Fibroblast of lung (primary cell): ENCODE data around the gene SBF2. TPM values are rescaled to one million over a fixed set of nuclear protein-coding genes. Genes with fewer than 3 reads are reported as not detected.
A peak's percentile ranks its signal among the peaks of the same experiment; 100 is the strongest.

Experiments used
- DNase-seq, 2 donors: peaks; one replicate each; pipeline versions ENCODE4 v3.0.0 to v3.0.0-alpha.2; 2010; ENCODE audit warnings: low read depth in 2 of 2
- H2AFZ ChIP-seq: 2 replicates; pipeline ENCODE4 v1.5.1; 2012; ENCODE audit warnings: low read length, control low read depth, inconsistent platforms
- H3K27ac ChIP-seq: 2 replicates; pipeline ENCODE4 v1.5.1; 2011; ENCODE audit warnings: low read length, control low read depth; ENCODE audit not compliant: insufficient read depth
- H3K27me3 ChIP-seq: 2 replicates; pipeline ENCODE4 v1.5.1; 2011; ENCODE audit warnings: mild to moderate bottlenecking, low read length; ENCODE audit not compliant: control insufficient read depth, insufficient read depth
- H3K36me3 ChIP-seq: 2 replicates; pipeline ENCODE4 v1.5.1; 2011; ENCODE audit warnings: low read length; ENCODE audit not compliant: control insufficient read depth, insufficient read depth
- H3K4me1 ChIP-seq: 2 replicates; pipeline ENCODE4 v1.5.1; 2011; ENCODE audit warnings: low read length; ENCODE audit not compliant: control insufficient read depth, insufficient read depth; ENCODE audit errors: extremely low read depth
- H3K4me2 ChIP-seq: 2 replicates; pipeline ENCODE4 v1.5.1; 2011; ENCODE audit warnings: low read length, control low read depth; ENCODE audit not compliant: insufficient read depth; ENCODE audit errors: extremely low read depth
- H3K4me3 ChIP-seq, 4 experiments: fragments of 200-600 bp in 1 of 4; sonication (generic) in 1 of 4; replicated peaks in 1 of 4; 2 replicates each; pipeline ENCODE4 v1.5.1; 2011 to 2016; ENCODE audit warnings: low read length in 4 of 4, low read depth in 3 of 4, mild to moderate bottlenecking in 3 of 4, control low read depth in 2 of 4, inconsistent platforms in 1 of 4, mixed read lengths in 1 of 4; ENCODE audit not compliant: insufficient read depth in 1 of 4; ENCODE audit errors: control extremely low read depth in 1 of 4
- H3K79me2 ChIP-seq: 2 replicates; pipeline ENCODE4 v1.5.1; 2012; ENCODE audit warnings: mild to moderate bottlenecking, low read length, inconsistent platforms; ENCODE audit not compliant: control insufficient read depth, insufficient read depth
- H3K9ac ChIP-seq: 2 replicates; pipeline ENCODE4 v1.5.1; 2011; ENCODE audit warnings: mild to moderate bottlenecking, low read length, control low read depth; ENCODE audit not compliant: insufficient read depth
- H3K9me3 ChIP-seq: 2 replicates; pipeline ENCODE4 v1.5.1; 2012; ENCODE audit warnings: low read depth, low read length; ENCODE audit not compliant: control insufficient read depth, insufficient read depth
- H4K20me1 ChIP-seq: 2 replicates; pipeline ENCODE4 v1.5.1; 2011; ENCODE audit warnings: low read length; ENCODE audit not compliant: control insufficient read depth, insufficient read depth; ENCODE audit errors: extremely low read depth
- EZH2 ChIP-seq: IDR thresholded peaks from 2 replicates; pipeline ENCODE4 v1.5.1; 2012; ENCODE audit warnings: low read length, control low read depth, mild to moderate bottlenecking; ENCODE audit errors: missing control alignments
- polyA minus RNA-seq: library from RNA; depleted of rRNA, polyadenylated mRNA; stranded (reverse); fragments of >200 nt; gene quantifications from 2 replicates; pipeline ENCODE4 v1.2.3, GENCODE V29; 2011; ENCODE audit warnings: low replicate concordance
- polyA plus RNA-seq, 2 donors: library from polyadenylated mRNA; depleted of rRNA in 1 of 2; stranded (reverse) in 1 of 2; unstranded in 1 of 2; fragments of >200 nt; gene quantifications; 2 replicates each; pipeline ENCODE4 v1.2.1, GENCODE V29; 2011 to 2012; ENCODE audit warnings: missing spikeins in 1 of 2
- total RNA-seq: library from RNA; depleted of rRNA; stranded (reverse); fragments of >200 nt; gene quantifications from 2 replicates; pipeline ENCODE4 v1.2.1, GENCODE V29; 2014
- TF ChIP-seq, protein P1 (sequence below), 2 donors: IDR thresholded peaks in 1 of 2; conservative IDR thresholded peaks in 1 of 2; 1 replicate in 1 of 2; 2 replicates in 1 of 2; pipeline ENCODE4 v1.5.1; 2011 to 2012; ENCODE audit warnings: low read length in 2 of 2, control low read depth in 1 of 2, inconsistent platforms in 1 of 2, low read depth in 1 of 2, mild to moderate bottlenecking in 1 of 2

Gene SBF2
- total RNA-seq (67.3 and 95.9 TPM in 2 replicates), polyA plus RNA-seq (45.7 and 69.4 TPM in 2 replicates), polyA minus RNA-seq (40.0 and 60.2 TPM in 2 replicates)
- polyA plus RNA-seq (2012) = 21.6 and 37.0 TPM in 2 replicates

DNA sequence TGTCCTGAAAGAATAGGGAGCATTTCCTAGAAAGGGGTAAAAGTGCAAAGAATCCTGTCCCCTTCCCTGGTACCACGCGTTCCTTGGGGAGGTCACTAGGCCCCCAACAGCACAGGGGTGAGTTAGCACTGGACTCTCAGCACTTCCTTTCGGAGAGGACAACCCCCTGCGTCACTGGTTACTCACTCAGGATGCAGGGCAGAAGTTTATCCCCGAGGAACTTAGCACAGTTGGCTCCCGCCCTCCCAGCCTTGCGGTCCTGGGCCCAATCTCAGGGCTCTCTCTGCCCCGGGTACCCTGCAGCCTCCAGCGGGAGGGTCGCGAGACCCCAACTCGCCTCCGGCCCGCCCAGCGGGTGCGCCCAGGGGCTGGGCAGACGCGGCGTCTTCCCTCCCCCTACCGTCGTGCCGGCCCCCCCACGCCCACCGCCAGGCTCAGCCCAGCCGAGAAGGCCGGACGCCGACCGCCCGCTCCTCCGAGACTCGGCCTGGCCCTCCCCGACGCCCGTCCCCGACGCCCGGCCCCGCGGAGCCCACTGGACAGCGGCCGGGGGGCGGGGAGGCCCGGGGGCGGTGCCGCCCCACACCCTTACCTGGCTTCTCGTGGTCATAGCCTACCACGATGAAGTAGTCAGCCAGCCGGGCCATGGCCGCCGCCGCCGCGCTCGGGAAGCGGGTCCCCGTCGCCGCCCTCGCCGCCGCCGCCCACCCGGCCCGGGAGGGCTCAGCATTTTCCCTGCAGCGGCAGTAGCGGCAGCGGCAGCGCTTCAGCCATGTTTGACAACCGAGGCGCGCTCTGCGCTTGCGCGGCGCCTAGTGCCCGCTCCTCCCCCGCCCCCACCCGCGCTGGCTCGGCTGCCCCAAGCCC, at the start of gene SBF2:
SBF2 (minus strand) TSS at position 797 of the 867 bp plus-strand sequence; CDS start at position 647, 150 bp downstream.
- Histone ChIP-seq H3K36me3 (peaks cover 1% of the 10 kb centered on the region), H3K4me2 (peak within 1 kb of the TSS; percentile 92), H3K27me3 (no peaks in the 10 kb centered on the region), H3K4me1 (peaks cover 4% of the 10 kb centered on the region), H4K20me1 (no peaks in the 10 kb centered on the region), H3K9me3 (no peaks in the 10 kb centered on the region), H3K9ac (peak within 1 kb of the TSS; percentile 93), H2AFZ (peak within 1 kb of the TSS; percentile 38), H3K79me2 (peaks cover 50% of the 10 kb centered on the region), H3K4me3 (peak within 1 kb of the TSS; percentile 74 to 89 (median 80)), H3K27ac (peak within 1 kb of the TSS; percentile 92)
- no peak for TF ChIP-seq EZH2
- TF ChIP-seq, protein P1, sequence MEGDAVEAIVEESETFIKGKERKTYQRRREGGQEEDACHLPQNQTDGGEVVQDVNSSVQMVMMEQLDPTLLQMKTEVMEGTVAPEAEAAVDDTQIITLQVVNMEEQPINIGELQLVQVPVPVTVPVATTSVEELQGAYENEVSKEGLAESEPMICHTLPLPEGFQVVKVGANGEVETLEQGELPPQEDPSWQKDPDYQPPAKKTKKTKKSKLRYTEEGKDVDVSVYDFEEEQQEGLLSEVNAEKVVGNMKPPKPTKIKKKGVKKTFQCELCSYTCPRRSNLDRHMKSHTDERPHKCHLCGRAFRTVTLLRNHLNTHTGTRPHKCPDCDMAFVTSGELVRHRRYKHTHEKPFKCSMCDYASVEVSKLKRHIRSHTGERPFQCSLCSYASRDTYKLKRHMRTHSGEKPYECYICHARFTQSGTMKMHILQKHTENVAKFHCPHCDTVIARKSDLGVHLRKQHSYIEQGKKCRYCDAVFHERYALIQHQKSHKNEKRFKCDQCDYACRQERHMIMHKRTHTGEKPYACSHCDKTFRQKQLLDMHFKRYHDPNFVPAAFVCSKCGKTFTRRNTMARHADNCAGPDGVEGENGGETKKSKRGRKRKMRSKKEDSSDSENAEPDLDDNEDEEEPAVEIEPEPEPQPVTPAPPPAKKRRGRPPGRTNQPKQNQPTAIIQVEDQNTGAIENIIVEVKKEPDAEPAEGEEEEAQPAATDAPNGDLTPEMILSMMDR (conservative IDR thresholded peaks at IDR 0.05 in 1 of 2, IDR thresholded peaks at IDR 0.05 in 1 of 2; ENCODE audit: low read depth in 1 of 2, low read length in 2 of 2) = no peak
- DNase-seq = peak; percentile 87 to 94

DNA sequence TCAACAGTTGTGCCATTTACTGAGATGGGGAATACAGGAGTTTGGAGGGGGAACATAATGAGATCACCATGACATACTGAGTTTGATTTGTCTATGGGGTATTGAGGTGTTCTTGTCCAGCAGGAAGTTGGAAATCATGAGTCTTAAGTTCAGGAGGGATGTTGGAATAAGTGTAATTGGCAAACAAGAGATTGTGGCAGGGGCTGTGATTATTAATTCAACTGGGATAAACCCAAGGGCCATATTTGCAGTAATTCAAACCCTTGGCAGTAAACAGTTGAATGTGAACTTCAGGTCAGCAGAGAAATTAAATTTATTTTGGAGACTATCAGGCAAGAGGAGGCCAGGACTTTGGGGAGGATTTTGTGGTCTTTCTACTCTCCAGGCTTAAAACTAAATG, 44.3 kb upstream of the SBF2 start:
- no peak for TF ChIP-seq EZH2
- TF ChIP-seq, protein P1 (conservative IDR thresholded peaks at IDR 0.05 in 1 of 2, IDR thresholded peaks at IDR 0.05 in 1 of 2; ENCODE audit: low read depth in 1 of 2, low read length in 2 of 2) = no peak
- Histone ChIP-seq H3K9ac (no peak overlapping the region), H2AFZ (no peak overlapping the region), H4K20me1 (no peaks in the 10 kb centered on the region), H3K27ac (no peak overlapping the region), H3K4me3 (no peak overlapping the region), H3K36me3 (no peaks in the 10 kb centered on the region), H3K27me3 (no peaks in the 10 kb centered on the region), H3K4me2 (no peak overlapping the region), H3K79me2 (no peaks in the 10 kb centered on the region), H3K4me1 (no peaks in the 10 kb centered on the region), H3K9me3 (no peaks in the 10 kb centered on the region)
- DNase-seq = no peak

DNA sequence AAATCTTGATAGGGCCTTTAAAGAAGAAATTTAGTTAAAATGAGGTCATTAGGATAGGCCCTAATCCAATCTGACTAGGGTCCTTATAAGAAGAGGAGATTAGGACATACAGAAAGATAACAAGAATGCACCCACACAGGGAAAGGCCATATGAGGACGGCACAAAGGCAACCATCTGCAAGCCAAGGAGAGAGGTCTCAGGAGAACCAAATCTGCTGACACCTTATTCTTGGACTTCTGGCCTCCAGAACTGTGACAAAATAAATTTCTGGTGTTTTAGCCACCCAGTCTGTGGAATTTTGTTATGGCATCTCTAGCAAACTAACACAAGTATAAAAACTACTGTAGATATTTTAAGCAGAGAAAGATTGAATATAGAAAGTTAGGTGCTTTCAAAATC, 39.5 kb upstream of the SBF2 start:
- no peak for DNase-seq
- H3K27me3 ChIP-seq = no peaks in the 10 kb centered on the region
- peaks cover 11% of the 10 kb centered on the region for H3K4me1 ChIP-seq
- no peak for TF ChIP-seq EZH2
- TF ChIP-seq, protein P1 (conservative IDR thresholded peaks at IDR 0.05 in 1 of 2, IDR thresholded peaks at IDR 0.05 in 1 of 2; ENCODE audit: low read depth in 1 of 2, low read length in 2 of 2) = no peak
- no peaks in the 10 kb centered on the region for H3K79me2 ChIP-seq
- no peak overlapping the region for H3K4me2 ChIP-seq
- no peak overlapping the region for H2AFZ ChIP-seq
- H3K27ac ChIP-seq = no peak overlapping the region
- H3K9ac ChIP-seq = no peak overlapping the region
- H3K36me3 ChIP-seq = no peaks in the 10 kb centered on the region
- no peaks in the 10 kb centered on the region for H3K9me3 ChIP-seq
- H3K4me3 ChIP-seq = no peak overlapping the region
- H4K20me1 ChIP-seq = no peaks in the 10 kb centered on the region
